Mesenchymal stem cell (in vitro differentiated cells and primary cell): Measurements from ENCODE around the gene VWA5A.

ENCODE experiments used
- DNase-seq: peaks from one replicate; pipeline ENCODE4 v3.0.0-alpha.2; 2013
- H2AFZ ChIP-seq: one replicate; pipeline ENCODE4 v1.6.1; 2013; ENCODE audit warnings: low read depth, mild to moderate bottlenecking, control low read depth, inconsistent platforms, low read length, moderate library complexity
- H2AK5ac ChIP-seq: 2 replicates; pipeline ENCODE4 v1.6.1; 2013; ENCODE audit warnings: low read length, moderate library complexity, mild to moderate bottlenecking, inconsistent platforms; ENCODE audit not compliant: severe bottlenecking
- H2BK120ac ChIP-seq: one replicate; pipeline ENCODE4 v1.6.1; 2013; ENCODE audit warnings: low read depth, mild to moderate bottlenecking, inconsistent platforms, low read length, moderate library complexity
- H2BK12ac ChIP-seq, 2 experiments: one replicate each; pipeline ENCODE4 v1.6.1; 2013; ENCODE audit warnings: inconsistent platforms in 2 of 2, low read length in 2 of 2, mild to moderate bottlenecking in 2 of 2, moderate library complexity in 2 of 2, control low read depth in 1 of 2
- H2BK15ac ChIP-seq: one replicate; pipeline ENCODE4 v1.6.1; 2013; ENCODE audit warnings: mild to moderate bottlenecking, low read depth, inconsistent platforms; ENCODE audit not compliant: poor library complexity, severe bottlenecking
- H2BK5ac ChIP-seq: 2 replicates; pipeline ENCODE4 v1.6.1; 2013; ENCODE audit warnings: low read depth, mild to moderate bottlenecking, low read length, control low read depth, inconsistent platforms; ENCODE audit not compliant: poor library complexity, severe bottlenecking
- H3K14ac ChIP-seq, 2 experiments: one replicate each; pipeline ENCODE4 v1.6.1; 2013; ENCODE audit warnings: inconsistent platforms in 2 of 2, low read length in 2 of 2, control low read depth in 1 of 2, mild to moderate bottlenecking in 1 of 2, moderate library complexity in 1 of 2
- H3K18ac ChIP-seq, 2 experiments: one replicate each; pipeline ENCODE4 v1.6.1; 2013; ENCODE audit warnings: inconsistent platforms in 2 of 2, low read length in 2 of 2, control low read depth in 1 of 2, low read depth in 1 of 2, mild to moderate bottlenecking in 1 of 2
- H3K23ac ChIP-seq, 2 experiments: one replicate each; pipeline ENCODE4 v1.6.1; 2013; ENCODE audit warnings: inconsistent platforms in 2 of 2, low read length in 2 of 2, mild to moderate bottlenecking in 2 of 2, moderate library complexity in 2 of 2, control low read depth in 1 of 2
- H3K27ac ChIP-seq: 2 replicates; pipeline ENCODE4 v1.5.1; 2013; ENCODE audit warnings: mild to moderate bottlenecking, moderate library complexity, low read length, control low read depth, inconsistent platforms; ENCODE audit not compliant: poor library complexity, severe bottlenecking
- H3K27me3 ChIP-seq, 2 experiments: 2 replicates each; pipeline versions ENCODE4 v1.6.1 to v1.7.0; 2013; ENCODE audit warnings: low read length in 2 of 2, mild to moderate bottlenecking in 2 of 2, moderate library complexity in 2 of 2, control low read depth in 1 of 2, inconsistent platforms in 1 of 2; ENCODE audit not compliant: control insufficient read depth in 1 of 2, insufficient read depth in 1 of 2
- H3K36me3 ChIP-seq, 2 experiments: 2 replicates each; pipeline versions ENCODE4 v1.6.1 to v1.7.0; 2013; ENCODE audit warnings: low read length in 2 of 2, control low read depth in 1 of 2, inconsistent platforms in 1 of 2, low read depth in 1 of 2, mild to moderate bottlenecking in 1 of 2; ENCODE audit not compliant: insufficient read depth in 2 of 2, control insufficient read depth in 1 of 2
- H3K4ac ChIP-seq, 2 experiments: one replicate each; pipeline ENCODE4 v1.6.1; 2013; ENCODE audit warnings: inconsistent platforms in 2 of 2, low read length in 2 of 2, mild to moderate bottlenecking in 2 of 2, moderate library complexity in 2 of 2, control low read depth in 1 of 2, low read depth in 1 of 2
- H3K4me1 ChIP-seq: 2 replicates; pipeline ENCODE4 v1.6.1; 2013; ENCODE audit warnings: low read depth, low read length, control low read depth; ENCODE audit not compliant: control insufficient read depth, insufficient read depth
- H3K4me2 ChIP-seq: 2 replicates; pipeline ENCODE4 v1.6.1; 2013; ENCODE audit warnings: low read length, mild to moderate bottlenecking, inconsistent platforms; ENCODE audit not compliant: poor library complexity, severe bottlenecking
- H3K4me3 ChIP-seq, 2 experiments: 2 replicates each; pipeline versions ENCODE4 v1.5.1 to v1.7.0; 2013; ENCODE audit warnings: low read length in 2 of 2, mild to moderate bottlenecking in 2 of 2, control low read depth in 1 of 2, low read depth in 1 of 2; ENCODE audit not compliant: insufficient read depth in 1 of 2
- H3K79me1 ChIP-seq: replicated peaks from 2 replicates; pipeline ENCODE4 v1.6.1; 2013; ENCODE audit warnings: mild to moderate bottlenecking, control low read depth, low read length, inconsistent platforms; ENCODE audit not compliant: poor library complexity, severe bottlenecking
- H3K9ac ChIP-seq: 2 replicates; pipeline ENCODE4 v1.7.0; 2013; ENCODE audit warnings: mild to moderate bottlenecking, low read length, moderate library complexity
- H3K9me3 ChIP-seq: 2 replicates; pipeline ENCODE4 v1.7.0; 2013; ENCODE audit warnings: mild to moderate bottlenecking, low read length; ENCODE audit not compliant: control insufficient read depth
- H4K8ac ChIP-seq: one replicate; pipeline ENCODE4 v1.6.1; 2013; ENCODE audit warnings: inconsistent platforms, mild to moderate bottlenecking, low read length, moderate library complexity
- H4K91ac ChIP-seq: one replicate; pipeline ENCODE4 v1.6.1; 2013; ENCODE audit warnings: mild to moderate bottlenecking, low read length, inconsistent platforms
- WGBS: methylation state at CpG from one replicate; pipeline ENCODE4 v1.1.7; 2013; ENCODE audit warnings: mixed read lengths; 5-methylcytosine and 5-hydroxymethylcytosine counted together

Gene VWA5A

GRCh38 chr11:124108156-124108555 is 7.1 kb upstream of the VWA5A start:
- no peak overlapping the region for H3K23ac ChIP-seq
- H2BK12ac ChIP-seq: no peak overlapping the region
- DNase-seq: peak; percentile 43
- no peak overlapping the region for H2AFZ ChIP-seq
- no peak overlapping the region for H3K27ac ChIP-seq
- no peak overlapping the region for H2BK5ac ChIP-seq
- no peaks in the 10 kb centered on the region for H3K79me1 ChIP-seq
- no peak overlapping the region for H3K9ac ChIP-seq
- no peaks in the 10 kb centered on the region for H3K36me3 ChIP-seq
- H3K4ac ChIP-seq: no peak overlapping the region
- H3K4me2 ChIP-seq: no peak overlapping the region
- no peak overlapping the region for H3K4me3 ChIP-seq
- H2BK15ac ChIP-seq: no peak overlapping the region
- H4K91ac ChIP-seq: no peak overlapping the region
- H3K4me1 ChIP-seq: no peaks in the 10 kb centered on the region
- H3K14ac ChIP-seq: no peak overlapping the region
- no peak overlapping the region for H2BK120ac ChIP-seq
- H2AK5ac ChIP-seq: no peak overlapping the region
- no peaks in the 10 kb centered on the region for H3K9me3 ChIP-seq
- no peak overlapping the region for H3K18ac ChIP-seq
- no peaks in the 10 kb centered on the region for H3K27me3 ChIP-seq
- 0% methylated on average over 1 of the region's 1 CpG for WGBS
- H4K8ac ChIP-seq: no peak overlapping the region

GRCh38 chr11:124109377-124109776 is 5.9 kb upstream of the VWA5A start:
- Histone ChIP-seq H3K14ac (no peak overlapping the region), H3K18ac (no peak overlapping the region), H3K27ac (no peak overlapping the region), H2AK5ac (no peak overlapping the region), H3K4me2 (no peak overlapping the region), H4K91ac (no peak overlapping the region), H3K36me3 (no peaks in the 10 kb centered on the region), H2BK15ac (no peak overlapping the region), H3K9me3 (no peaks in the 10 kb centered on the region), H3K4ac (no peak overlapping the region), H2BK12ac (no peak overlapping the region), H3K4me1 (no peaks in the 10 kb centered on the region), H2BK120ac (no peak overlapping the region), H3K9ac (no peak overlapping the region), H3K79me1 (no peaks in the 10 kb centered on the region), H2BK5ac (no peak overlapping the region), H2AFZ (no peak overlapping the region), H3K27me3 (no peaks in the 10 kb centered on the region), H3K4me3 (no peak overlapping the region), H4K8ac (no peak overlapping the region), H3K23ac (no peak overlapping the region)
- WGBS: no CpG with 5 or more reads among the region's 1 CpG
- DNase-seq: no peak

- Histone ChIP-seq H3K4ac (no peak overlapping the region), H3K36me3 (no peaks in the 10 kb centered on the region), H3K79me1 (no peaks in the 10 kb centered on the region), H2AFZ (no peak overlapping the region), H4K91ac (no peak overlapping the region), H3K4me2 (no peak overlapping the region), H3K9ac (no peak overlapping the region), H3K4me1 (peaks cover 2% of the 10 kb centered on the region), H3K27me3 (no peaks in the 10 kb centered on the region), H2BK120ac (no peak overlapping the region), H4K8ac (no peak overlapping the region), H2BK12ac (no peak overlapping the region), H3K18ac (no peak overlapping the region), H3K4me3 (no peak overlapping the region), H3K9me3 (no peaks in the 10 kb centered on the region), H2BK5ac (no peak overlapping the region), H3K14ac (no peak overlapping the region), H3K23ac (no peak overlapping the region), H2BK15ac (no peak overlapping the region), H2AK5ac (no peak overlapping the region), H3K27ac (no peak overlapping the region)
- DNase-seq: no peak
Measured at GRCh38 chr11:124110201-124110600, 5.0 kb upstream of the VWA5A start.

- H3K4me2 ChIP-seq: no peak overlapping the region
- H3K23ac ChIP-seq: no peak overlapping the region
- H3K9me3 ChIP-seq: no peaks in the 10 kb centered on the region
- no peak overlapping the region for H3K18ac ChIP-seq
- H2AFZ ChIP-seq: no peak overlapping the region
- H3K4me3 ChIP-seq: no peak overlapping the region
- peak overlapping the region; percentile 8 for H3K9ac ChIP-seq
- peaks cover 10 to 16% of the 10 kb centered on the region in 2 experiments for H3K36me3 ChIP-seq
- H4K8ac ChIP-seq: peak overlapping the region; percentile 66
- WGBS: 81% methylated on average over 4 of the region's 4 CpGs
- H2BK15ac ChIP-seq: no peak overlapping the region
- H3K4me1 ChIP-seq: peaks cover 4% of the 10 kb centered on the region
- H4K91ac ChIP-seq: no peak overlapping the region
- no peak overlapping the region for H2BK5ac ChIP-seq
- H2BK12ac ChIP-seq: no peak overlapping the region
- no peak overlapping the region for H3K4ac ChIP-seq
- H3K79me1 ChIP-seq: peaks cover 3% of the 10 kb centered on the region
- no peak overlapping the region for H2BK120ac ChIP-seq
- H3K27me3 ChIP-seq: no peaks in the 10 kb centered on the region
- H2AK5ac ChIP-seq: no peak overlapping the region
- no peak overlapping the region for H3K14ac ChIP-seq
- DNase-seq: peak; percentile 42
- H3K27ac ChIP-seq: no peak overlapping the region
Measured at GRCh38 chr11:124113890-124114289, 1.4 kb upstream of the VWA5A start.
